IMR-90 (cell line): ENCODE data around the gene PPP1R14B. TPM values are rescaled to one million over a fixed set of nuclear protein-coding genes. Genes with fewer than 3 reads are reported as not detected.

Source experiments
- ATAC-seq: fragments of 200-7000 bp; cut with Tn5 transposase; 2 replicates; pipeline ENCODE4 v1.9.1; 2020; ENCODE audit warnings: low read depth, mild to moderate bottlenecking, moderate library complexity
- BruUV-seq: library from RNA; stranded (reverse); fragments of 400-500 nt; replicated peaks from 2 replicates; lab custom pipeline; 2021; lab: Mats Ljungman, UMichigan
- CTCF ChIA-PET: fragments of 300-600 bp; formaldehyde crosslinking; extraction: SDS; loops from one replicate; lab custom pipeline; 2021; ENCODE audit warnings: antibody characterized with exemption; lab: Yijun Ruan, JAX
- POLR2A ChIA-PET: fragments of 300-600 bp; sonication (Branson Sonifier 250); formaldehyde crosslinking; loops from one replicate; lab custom pipeline; 2022; ENCODE audit warnings: antibody characterized with exemption; ENCODE audit not compliant: unreplicated experiment; lab: Charles Lee
- DNase-seq: peaks from one replicate; pipeline ENCODE4 v3.0.0; 2013
- H2AFZ ChIP-seq: replicated peaks from 2 replicates; pipeline ENCODE3; 2013; ENCODE audit warnings: low read length, mild to moderate bottlenecking; ENCODE audit not compliant: poor library complexity
- H2AK5ac ChIP-seq: 2 replicates; pipeline ENCODE4 v1.6.1; 2013; ENCODE audit warnings: low read depth, low read length, inconsistent platforms
- H2AK9ac ChIP-seq: replicated peaks from 2 replicates; pipeline ENCODE3; 2013; ENCODE audit warnings: mild to moderate bottlenecking, low read depth, low read length, moderate library complexity; ENCODE audit not compliant: poor library complexity
- H2BK120ac ChIP-seq: 2 replicates; pipeline ENCODE4 v1.6.1; 2013; ENCODE audit warnings: low read depth, low read length, inconsistent platforms
- H2BK15ac ChIP-seq: 3 replicates; pipeline ENCODE4 v1.6.1; 2013; ENCODE audit warnings: low read depth, low read length, inconsistent platforms
- H2BK20ac ChIP-seq: 2 replicates; pipeline ENCODE4 v1.6.1; 2013; ENCODE audit warnings: low read depth, mild to moderate bottlenecking, inconsistent platforms, low read length, moderate library complexity
- H2BK5ac ChIP-seq: 2 replicates; pipeline ENCODE4 v1.6.1; 2013; ENCODE audit warnings: mild to moderate bottlenecking, low read depth, low read length, inconsistent platforms; ENCODE audit not compliant: poor library complexity, severe bottlenecking
- H3K14ac ChIP-seq: replicated peaks from 2 replicates; pipeline ENCODE4 v1.6.1; 2013; ENCODE audit warnings: low read depth, low read length, inconsistent platforms
- H3K18ac ChIP-seq: 2 replicates; pipeline ENCODE4 v1.6.1; 2013; ENCODE audit warnings: low read depth, low read length, control low read depth
- H3K23ac ChIP-seq: 2 replicates; pipeline ENCODE4 v1.6.1; 2013; ENCODE audit warnings: low read depth, low read length, inconsistent platforms
- H3K27ac ChIP-seq: 2 replicates; pipeline ENCODE4 v1.5.1; 2013; ENCODE audit warnings: mild to moderate bottlenecking, control low read depth, low read length; ENCODE audit not compliant: insufficient read depth
- H3K27me3 ChIP-seq: 2 replicates; pipeline ENCODE4 v1.6.1; 2013; ENCODE audit warnings: low read length; ENCODE audit not compliant: control insufficient read depth, insufficient read depth
- H3K36me3 ChIP-seq: 2 replicates; pipeline ENCODE4 v1.6.1; 2013; ENCODE audit warnings: low read length, mixed read lengths; ENCODE audit not compliant: control insufficient read depth, insufficient read depth
- H3K4ac ChIP-seq: 2 replicates; pipeline ENCODE4 v1.6.1; 2013; ENCODE audit warnings: low read depth, low read length, inconsistent platforms
- H3K4me1 ChIP-seq: 2 replicates; pipeline ENCODE4 v1.6.1; 2013; ENCODE audit warnings: low read length, mixed read lengths; ENCODE audit not compliant: control insufficient read depth, insufficient read depth
- H3K4me2 ChIP-seq: 2 replicates; pipeline ENCODE4 v1.6.1; 2013; ENCODE audit warnings: low read depth, mild to moderate bottlenecking, control low read depth, low read length, moderate library complexity
- H3K4me3 ChIP-seq: 2 replicates; pipeline ENCODE4 v1.5.1; 2013; ENCODE audit warnings: low read depth, mild to moderate bottlenecking, control low read depth, low read length, moderate library complexity; ENCODE audit not compliant: insufficient read depth
- H3K56ac ChIP-seq: 2 replicates; pipeline ENCODE4 v1.6.1; 2013; ENCODE audit warnings: low read length, inconsistent platforms; ENCODE audit not compliant: insufficient read depth; ENCODE audit errors: extremely low read depth
- H3K79me1 ChIP-seq, 2 experiments: 2 replicates each; pipeline ENCODE4 v1.6.1; 2013; ENCODE audit warnings: low read length in 2 of 2, inconsistent platforms in 1 of 2, low read depth in 1 of 2
- H3K9ac ChIP-seq: 2 replicates; pipeline ENCODE4 v1.6.1; 2013; ENCODE audit warnings: low read depth, low read length, control low read depth
- H3K9me1 ChIP-seq: 2 replicates; pipeline ENCODE4 v1.6.1; 2013; ENCODE audit warnings: low read length, inconsistent platforms; ENCODE audit not compliant: insufficient read depth
- H3K9me3 ChIP-seq: 2 replicates; pipeline ENCODE4 v1.6.1; 2013; ENCODE audit warnings: low read length; ENCODE audit not compliant: control insufficient read depth, insufficient read depth
- H4K20me1 ChIP-seq: 2 replicates; pipeline ENCODE4 v1.6.1; 2013; ENCODE audit warnings: low read length, inconsistent platforms; ENCODE audit not compliant: insufficient read depth
- H4K5ac ChIP-seq: 2 replicates; pipeline ENCODE4 v1.6.1; 2013; ENCODE audit warnings: mild to moderate bottlenecking, low read depth, low read length, control low read depth
- H4K8ac ChIP-seq, 2 experiments: 2 replicates each; pipeline ENCODE4 v1.6.1; 2013; ENCODE audit warnings: low read depth in 2 of 2, low read length in 2 of 2, control low read depth in 1 of 2, inconsistent platforms in 1 of 2
- H4K91ac ChIP-seq: 2 replicates; pipeline ENCODE4 v1.6.1; 2013; ENCODE audit warnings: low read depth, low read length, inconsistent platforms; ENCODE audit not compliant: insufficient read depth
- CEBPB ChIP-seq: IDR thresholded peaks from 2 replicates; pipeline ENCODE4 v1.6.1; 2012; ENCODE audit warnings: low read depth, low read length, improper control_type of control experiment
- CHD1 ChIP-seq: IDR thresholded peaks from 2 replicates; pipeline ENCODE4 v1.6.1; 2012; ENCODE audit warnings: low read depth, low read length, improper control_type of control experiment
- FOS ChIP-seq: fragments of 150-350 bp; IDR thresholded peaks from 2 replicates; pipeline ENCODE4 v1.6.1; 2016; ENCODE audit warnings: low read depth, low read length
- MAFK ChIP-seq: IDR thresholded peaks from 2 replicates; pipeline ENCODE4 v1.6.1; 2012; ENCODE audit warnings: low read depth, low read length, improper control_type of control experiment
- NFE2L2 ChIP-seq: fragments of 150-350 bp; IDR thresholded peaks from 2 replicates; pipeline ENCODE4 v1.6.1; 2016; ENCODE audit warnings: low read depth, mild to moderate bottlenecking, low read length
- POLR2A ChIP-seq: IDR thresholded peaks from 2 replicates; pipeline ENCODE4 v1.6.1; 2012; ENCODE audit warnings: mild to moderate bottlenecking, low read depth, low read length
- RAD21 ChIP-seq: IDR thresholded peaks from 2 replicates; pipeline ENCODE4 v1.6.1; 2012; ENCODE audit warnings: low read length, improper control_type of control experiment
- RCOR1 ChIP-seq: IDR thresholded peaks from 2 replicates; pipeline ENCODE4 v1.6.1; 2012; ENCODE audit warnings: mild to moderate bottlenecking, low read length, improper control_type of control experiment; ENCODE audit not compliant: insufficient replicate concordance
- RFX5 ChIP-seq: IDR thresholded peaks from 2 replicates; pipeline ENCODE4 v1.8.0; 2012; ENCODE audit warnings: low read depth, mild to moderate bottlenecking, low read length, moderate library complexity
- WGBS, 2 experiments: methylation state at CpG; one replicate each; pipeline versions ENCODE4 v1.1.5 to v1.1.7; 2013; ENCODE audit warnings: missing lambda C conversion rate in 2 of 2; ENCODE audit not compliant: insufficient read length in 1 of 2; ENCODE audit errors: extremely low coverage in 2 of 2; 5-methylcytosine and 5-hydroxymethylcytosine counted together
- dilution Hi-C: fragments of 300-500 bp; cut with HindIII; formaldehyde crosslinking; loops from one replicate; pipeline ENCODE4 v1.14.3; 2018; ENCODE audit warnings: low sequenced_read_pairs; ENCODE audit not compliant: unreplicated experiment
- in situ Hi-C: fragments of 300-500 bp; cut with MboI; formaldehyde crosslinking; loops from 3 replicates; pipeline ENCODE4 v1.14.3; 2019; ENCODE audit warnings: low sequenced_read_pairs, inconsistent platforms, mixed read lengths
- intact Hi-C: fragments of 100-400 bp; cut with micrococcal nuclease; formaldehyde crosslinking; loops from 2 replicates; pipeline ENCODE4 v1.10.0; 2022
- polyA plus RNA-seq, 3 experiments: library from polyadenylated mRNA; depleted of rRNA; stranded (reverse); fragments of >200 nt; gene quantifications; 2 replicates each; pipeline ENCODE4 v1.2.3, GENCODE V29; 2012; ENCODE audit warnings: low replicate concordance in 1 of 3
- total RNA-seq: library from RNA; depleted of rRNA; stranded (reverse); fragments of >200 nt; gene quantifications from 2 replicates; pipeline ENCODE4 v1.2.3, GENCODE V29; 2012
- TF ChIP-seq, protein P1 (sequence below): fragments of 150-350 bp; IDR thresholded peaks from 2 replicates; pipeline ENCODE4 v1.6.1; 2017; ENCODE audit warnings: mild to moderate bottlenecking, antibody characterized with exemption, low read length, low read depth
- TF ChIP-seq, protein P2 (sequence below): conservative IDR thresholded peaks from 2 replicates; pipeline ENCODE4 v1.5.1; 2012; ENCODE audit warnings: mild to moderate bottlenecking, low read depth, low read length, improper control_type of control experiment

PPP1R14B gene
- total and polyA plus RNA-seq, 2 of the 4 experiments (the other 2 are of a cell fraction), result 176 to 257 TPM

DNA sequence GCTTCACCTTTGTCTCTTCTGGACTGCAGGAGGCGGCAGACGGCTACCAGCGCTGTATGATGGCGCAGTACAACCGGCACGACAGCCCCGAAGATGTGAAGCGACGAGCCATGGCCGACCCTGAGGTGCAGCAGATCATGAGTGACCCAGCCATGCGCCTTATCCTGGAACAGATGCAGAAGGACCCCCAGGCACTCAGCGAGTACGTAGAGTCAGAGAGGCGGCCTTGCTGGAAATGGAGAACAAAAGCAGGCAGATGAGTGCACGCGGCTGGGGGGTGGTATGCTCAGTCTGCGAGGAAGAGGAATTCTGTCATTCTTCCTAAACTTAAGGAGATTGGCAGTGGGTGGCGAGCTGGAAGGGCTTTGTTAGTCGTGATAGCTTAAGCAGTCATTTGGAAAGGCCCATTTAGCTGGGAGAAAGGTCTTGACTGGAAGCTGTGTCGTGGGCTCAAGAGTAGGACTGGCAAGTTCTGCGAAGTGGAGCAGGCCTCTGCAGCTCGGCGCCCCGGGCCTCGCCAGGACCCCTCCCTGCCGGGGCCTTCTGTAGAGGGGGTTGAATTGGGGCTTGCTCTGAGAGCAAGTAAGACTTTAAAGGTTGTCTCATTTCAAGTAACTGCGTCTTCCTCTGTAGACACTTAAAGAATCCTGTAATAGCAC, 43.2 kb downstream of the PPP1R14B start:
- Histone ChIP-seq H2AK5ac (no peak overlapping the region), H3K9ac (no peak overlapping the region), H3K9me1 (no peaks in the 10 kb centered on the region), H2AK9ac (no peak overlapping the region), H2BK15ac (no peak overlapping the region), H3K23ac (no peak overlapping the region), H4K8ac (no peak overlapping the region), H2BK120ac (no peak overlapping the region), H2BK20ac (no peak overlapping the region), H3K9me3 (no peaks in the 10 kb centered on the region), H3K79me1 (peaks cover 0 to 44% of the 10 kb centered on the region in 2 experiments; a peak in 3 of 4 replicates), H4K20me1 (peaks cover 13% of the 10 kb centered on the region; the same call in 1 of the 2 replicates), H3K36me3 (peaks cover 56% of the 10 kb centered on the region), H2AFZ (no peak overlapping the region), H3K14ac (no peak overlapping the region), H3K18ac (no peak overlapping the region), H3K4me2 (no peak overlapping the region), H3K27me3 (no peaks in the 10 kb centered on the region), H4K5ac (no peak overlapping the region), H3K4me3 (no peak overlapping the region), H3K4me1 (peaks cover 10% of the 10 kb centered on the region), H3K27ac (no peak overlapping the region), H2BK5ac (no peak overlapping the region), H4K91ac (no peak overlapping the region), H3K56ac (no peak overlapping the region), H3K4ac (no peak overlapping the region)
- 90% methylated on average over 15 of the region's 27 CpGs; no CpG with 5 or more reads in 1 of the 2 experiments for WGBS, 2 experiments
- POLR2A ChIA-PET, result no interaction called here
- TF ChIP-seq CHD1 (no peak), CEBPB (no peak), POLR2A (no peak), RFX5 (no peak), NFE2L2 (no peak), FOS (no peak), RAD21 (no peak), RCOR1 (no peak), MAFK (no peak)
- TF ChIP-seq, protein P1, sequence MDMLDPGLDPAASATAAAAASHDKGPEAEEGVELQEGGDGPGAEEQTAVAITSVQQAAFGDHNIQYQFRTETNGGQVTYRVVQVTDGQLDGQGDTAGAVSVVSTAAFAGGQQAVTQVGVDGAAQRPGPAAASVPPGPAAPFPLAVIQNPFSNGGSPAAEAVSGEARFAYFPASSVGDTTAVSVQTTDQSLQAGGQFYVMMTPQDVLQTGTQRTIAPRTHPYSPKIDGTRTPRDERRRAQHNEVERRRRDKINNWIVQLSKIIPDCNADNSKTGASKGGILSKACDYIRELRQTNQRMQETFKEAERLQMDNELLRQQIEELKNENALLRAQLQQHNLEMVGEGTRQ, result no peak
- TF ChIP-seq, protein P2, sequence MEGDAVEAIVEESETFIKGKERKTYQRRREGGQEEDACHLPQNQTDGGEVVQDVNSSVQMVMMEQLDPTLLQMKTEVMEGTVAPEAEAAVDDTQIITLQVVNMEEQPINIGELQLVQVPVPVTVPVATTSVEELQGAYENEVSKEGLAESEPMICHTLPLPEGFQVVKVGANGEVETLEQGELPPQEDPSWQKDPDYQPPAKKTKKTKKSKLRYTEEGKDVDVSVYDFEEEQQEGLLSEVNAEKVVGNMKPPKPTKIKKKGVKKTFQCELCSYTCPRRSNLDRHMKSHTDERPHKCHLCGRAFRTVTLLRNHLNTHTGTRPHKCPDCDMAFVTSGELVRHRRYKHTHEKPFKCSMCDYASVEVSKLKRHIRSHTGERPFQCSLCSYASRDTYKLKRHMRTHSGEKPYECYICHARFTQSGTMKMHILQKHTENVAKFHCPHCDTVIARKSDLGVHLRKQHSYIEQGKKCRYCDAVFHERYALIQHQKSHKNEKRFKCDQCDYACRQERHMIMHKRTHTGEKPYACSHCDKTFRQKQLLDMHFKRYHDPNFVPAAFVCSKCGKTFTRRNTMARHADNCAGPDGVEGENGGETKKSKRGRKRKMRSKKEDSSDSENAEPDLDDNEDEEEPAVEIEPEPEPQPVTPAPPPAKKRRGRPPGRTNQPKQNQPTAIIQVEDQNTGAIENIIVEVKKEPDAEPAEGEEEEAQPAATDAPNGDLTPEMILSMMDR, result no peak
- ATAC-seq, result no peak
- dilution Hi-C loops (no loop called here), intact Hi-C loops (loop anchor here (1.0 to 10.0 kb wide), 2 partner anchors 98 to 451 kb away; no protein-coding TSS in a partner anchor), in situ Hi-C loops (loop anchor here (5.0 kb wide), 1 partner anchor 99 kb away; the partner anchor contains the start of gene CATSPERZ)
- CTCF ChIA-PET, result interaction anchor here (0.7 to 2.0 kb wide), 3 partner anchors 98 to 144 kb away, joined by 3 to 12 read pairs (median 8); no protein-coding TSS in a partner anchor
- no TSS peak for BruUV-seq
- no peak for DNase-seq
